K562 treated with DMSO at 1 percent for 48 hours (cell line): ENCODE results near the gene UBE2D1. TPM values are rescaled to one million over a fixed set of nuclear protein-coding genes. Genes with fewer than 3 reads are reported as not detected.

ENCODE experiments used
- total RNA-seq: library from RNA; unstranded; fragments of 300-600 nt; gene quantifications from 2 replicates; pipeline ENCODE4 v1.2.3, GENCODE V29; 2022; ENCODE audit warnings: low replicate concordance; ENCODE audit errors: extremely low read depth

UBE2D1 gene
- not detected in 2 replicates for total RNA-seq

DNA sequence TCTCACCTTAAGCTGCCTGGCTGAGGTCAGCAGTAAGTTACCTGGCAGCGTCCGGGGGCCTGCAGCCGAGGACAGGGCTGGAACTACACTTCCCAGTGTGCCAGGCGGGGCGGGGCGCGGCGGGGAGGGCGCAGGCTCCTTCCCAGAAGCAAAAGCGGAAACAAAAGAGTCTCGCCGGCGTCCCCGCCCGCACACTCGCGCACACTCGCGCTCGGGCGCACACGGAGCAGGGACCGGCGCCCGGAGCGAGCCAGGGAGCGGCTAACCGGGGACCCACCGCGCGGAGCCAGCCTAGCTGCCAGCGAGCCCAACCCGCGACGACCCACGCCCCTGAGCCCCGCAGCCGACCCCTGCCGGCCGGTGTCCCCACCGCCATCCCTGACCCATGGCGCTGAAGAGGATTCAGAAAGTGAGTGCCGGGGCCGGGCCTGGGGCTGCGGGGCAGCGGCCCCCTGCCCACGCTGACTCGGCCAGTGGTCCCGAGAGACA lies at the start of gene UBE2D1:
UBE2D1 (plus strand) TSS at position 190 of the 489 bp plus-strand sequence; CDS start at position 386, 196 bp downstream.

DNA sequence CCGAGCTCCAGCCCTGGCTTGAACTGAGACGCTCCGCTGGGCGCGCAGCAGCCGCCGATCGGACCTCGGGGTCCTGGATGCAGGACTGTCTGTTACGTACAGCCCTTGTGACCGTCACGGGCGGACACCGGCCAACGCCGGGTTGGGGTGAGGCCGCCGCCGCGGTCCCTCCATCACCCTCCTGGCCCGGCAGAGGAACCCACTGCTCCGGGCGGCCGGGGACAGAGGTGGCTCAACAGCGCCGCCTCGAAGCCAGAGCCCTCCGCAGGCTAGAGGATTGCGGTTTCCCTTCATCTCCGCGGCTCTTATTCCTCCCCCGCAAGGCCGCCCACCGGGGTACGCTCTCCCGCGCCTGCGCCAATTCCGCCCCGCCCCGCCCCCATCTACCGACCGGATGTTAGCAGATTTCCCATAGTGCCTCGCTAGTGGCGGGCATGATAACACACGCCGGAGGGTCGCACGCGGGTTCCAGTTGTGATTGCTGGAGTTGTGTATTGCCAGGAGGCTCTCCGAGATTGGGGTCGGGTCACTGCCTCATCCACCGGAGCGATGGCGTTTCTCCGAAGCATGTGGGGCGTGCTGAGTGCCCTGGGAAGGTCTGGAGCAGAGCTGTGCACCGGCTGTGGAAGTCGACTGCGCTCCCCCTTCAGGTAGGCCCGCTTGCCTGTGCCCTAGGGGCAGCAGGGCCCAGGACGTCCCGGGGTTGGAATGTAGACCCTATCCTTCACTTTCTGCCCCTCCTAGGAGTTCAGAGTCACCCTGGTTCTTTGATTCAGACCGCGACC lies 50.4 kb downstream of the UBE2D1 start, which contains the start of gene TFAM:
TFAM (plus strand) TSS at position 412 of the 785 bp plus-strand sequence; CDS start at position 550, 138 bp downstream.

Other genes starting within 250 kb of the UBE2D1 start
- not detected in 2 replicates for gene IPMK, start 67.1 kb upstream of the UBE2D1 start, total RNA-seq
- not detected in 2 replicates for gene CISD1, start 65.8 kb upstream of the UBE2D1 start, total RNA-seq
- not detected in 2 replicates for gene TFAM, start 50.4 kb downstream of the UBE2D1 start, total RNA-seq
- gene BICC1, start 177.9 kb downstream of the UBE2D1 start, total RNA-seq: not detected in 2 replicates